C4-2B (cell line): Measurements from ENCODE around the gene DHX32.

Experiments
- H3K27ac ChIP-seq: fragments of 450-650 bp; 2 replicates; pipeline ENCODE4 v1.5.1; 2017
- CTCF ChIP-seq: fragments of 450-650 bp; conservative IDR thresholded peaks from 2 replicates; pipeline ENCODE4 v1.5.1; 2017; ENCODE audit warnings: mild to moderate bottlenecking
- ZFX ChIP-seq: fragments of 450-650 bp; IDR thresholded peaks from 2 replicates; pipeline ENCODE4 v1.6.1; 2017

Gene DHX32

GRCh38 chr10:125840955-125841354 is 40.1 kb downstream of the DHX32 start:
- TF ChIP-seq CTCF: no peak
- TF ChIP-seq ZFX: no peak
- H3K27ac ChIP-seq: peak overlapping the region; percentile 28; the same call in 1 of the 2 replicates

GRCh38 chr10:125840406-125840805 is 40.7 kb downstream of the DHX32 start:
- H3K27ac ChIP-seq: peak overlapping the region; percentile 28
- TF ChIP-seq ZFX (no peak), CTCF (no peak)

- TF ChIP-seq CTCF (no peak), ZFX (no peak)
- H3K27ac ChIP-seq: no peak overlapping the region
These were observed 42.1 kb downstream of the DHX32 start for GRCh38 chr10:125838802-125839575.

GRCh38 chr10:125836746-125837145 is 44.3 kb downstream of the DHX32 start:
- TF ChIP-seq CTCF (peak; percentile 36), ZFX (no peak)
- peak overlapping the region; percentile 50; the same call in 1 of the 2 replicates for H3K27ac ChIP-seq

- no peak overlapping the region for H3K27ac ChIP-seq
- TF ChIP-seq ZFX (no peak), CTCF (no peak)
These were observed 52.8 kb downstream of the DHX32 start for GRCh38 chr10:125828311-125828710.

- TF ChIP-seq CTCF (no peak), ZFX (no peak)
- no peak overlapping the region for H3K27ac ChIP-seq
These were observed 54.0 kb downstream of the DHX32 start for GRCh38 chr10:125827133-125827532.

- TF ChIP-seq ZFX (no peak), CTCF (no peak)
- H3K27ac ChIP-seq: no peak overlapping the region
These were observed 56.4 kb downstream of the DHX32 start for GRCh38 chr10:125824736-125825135.
